HCT116 (cell line): ENCODE results near the gene PPHLN1. TPM values are rescaled to one million over a fixed set of nuclear protein-coding genes. Genes with fewer than 3 reads are reported as not detected.

Source experiments
- ATAC-seq: fragments of 200-7000 bp; cut with Tn5 transposase; 2 replicates; pipeline ENCODE4 v1.9.1; 2020; ENCODE audit warnings: mild to moderate bottlenecking, moderate library complexity
- BruUV-seq: library from RNA; stranded (reverse); fragments of 400-500 nt; replicated peaks from 2 replicates; lab custom pipeline; 2021; lab: Mats Ljungman, UMichigan
- CTCF ChIA-PET: fragments of 300-600 bp; sonication (Branson Sonifier 250); formaldehyde crosslinking; loops from one replicate; lab custom pipeline; 2021; ENCODE audit warnings: antibody characterized with exemption; lab: Charles Lee
- POLR2A ChIA-PET: fragments of 300-600, 350-600 bp; sonication (Branson Sonifier 250); formaldehyde crosslinking; loops from one replicate; lab custom pipeline; 2021; ENCODE audit warnings: antibody characterized with exemption; lab: Charles Lee
- RAD21 ChIA-PET, 2 experiments: fragments of 300-600 bp; sonication (Branson Sonifier 250); formaldehyde crosslinking; loops; one replicate each; lab custom pipeline; 2023; ENCODE audit warnings: low total read pairs in 2 of 2; ENCODE audit not compliant: uncharacterized antibody in 2 of 2, unreplicated experiment in 2 of 2, low non-redundant PET in 1 of 2; lab: Charles Lee
- DNase-seq: peaks from one replicate; pipeline ENCODE4 v3.0.0-alpha.2; 2010; ENCODE audit warnings: low read depth, low spot score
- H2AFZ ChIP-seq: fragments of 200-600 bp; shearing (Covaris generic), sonication (generic); 2 replicates; pipeline ENCODE4 v1.6.1; 2017; ENCODE audit warnings: low read depth, mixed run types, mixed read lengths, antibody characterized with exemption, low read length; ENCODE audit not compliant: poor library complexity, severe bottlenecking
- H3K27ac ChIP-seq: 2 replicates; pipeline ENCODE4 v1.5.1; 2012; ENCODE audit warnings: low read depth, low read length
- H3K27me3 ChIP-seq: fragments of 200-600 bp; sonication (generic); 2 replicates; pipeline ENCODE4 v1.6.1; 2016; ENCODE audit warnings: mixed run types, low read length, mixed read lengths; ENCODE audit not compliant: insufficient read depth
- H3K36me3 ChIP-seq, 2 experiments: fragments of 200-500 bp in 1 of 2; fragments of 200-600 bp in 1 of 2; sonication (Bioruptor generic) in 1 of 2; sonication (generic) in 1 of 2; 2 replicates each; pipeline versions ENCODE4 v1.5.1 to v1.6.1; 2014 to 2016; ENCODE audit warnings: low read length in 2 of 2, inconsistent platforms in 1 of 2, mixed read lengths in 1 of 2, mixed run types in 1 of 2; ENCODE audit not compliant: insufficient read depth in 2 of 2, control insufficient read depth in 1 of 2
- H3K4me1 ChIP-seq, 2 experiments: fragments of 200-600 bp in 1 of 2; sonication (generic) in 1 of 2; 2 replicates each; pipeline versions ENCODE4 v1.5.1 to v1.6.1; 2012 to 2017; ENCODE audit warnings: low read length in 2 of 2, inconsistent platforms in 1 of 2, mild to moderate bottlenecking in 1 of 2, mixed read lengths in 1 of 2, mixed run types in 1 of 2, moderate library complexity in 1 of 2; ENCODE audit not compliant: insufficient read depth in 2 of 2, control insufficient read depth in 1 of 2
- H3K4me2 ChIP-seq: fragments of 200-600 bp; sonication (generic); 2 replicates; pipeline ENCODE4 v1.6.1; 2017; ENCODE audit warnings: mixed run types, low read length, mixed read lengths
- H3K4me3 ChIP-seq, 2 experiments: fragments of 200-600 bp in 1 of 2; sonication (generic) in 1 of 2; replicated peaks in 1 of 2; 2 replicates each; pipeline ENCODE4 v1.5.1; 2011 to 2016; ENCODE audit warnings: low read length in 2 of 2, control low read depth in 1 of 2, low read depth in 1 of 2, mild to moderate bottlenecking in 1 of 2, mixed read lengths in 1 of 2, mixed run types in 1 of 2
- H3K79me2 ChIP-seq: fragments of 200-600 bp; sonication (generic); 2 replicates; pipeline ENCODE4 v1.6.1; 2017; ENCODE audit warnings: mild to moderate bottlenecking, mixed run types, low read length, moderate library complexity, mixed read lengths; ENCODE audit not compliant: insufficient read depth
- H3K9ac ChIP-seq: fragments of 200-600 bp; sonication (generic); 2 replicates; pipeline ENCODE4 v1.6.1; 2016; ENCODE audit warnings: low read length, mixed read lengths
- H3K9me2 ChIP-seq: fragments of 200-600 bp; sonication (generic), shearing (Covaris generic); 2 replicates; pipeline ENCODE4 v1.6.1; 2017; ENCODE audit warnings: mixed run types, mild to moderate bottlenecking, moderate library complexity; ENCODE audit not compliant: insufficient read depth
- H3K9me3 ChIP-seq, 2 experiments: fragments of 200-500 bp in 1 of 2; fragments of 200-600 bp in 1 of 2; sonication (Bioruptor generic) in 1 of 2; sonication (generic) in 1 of 2; 2 replicates each; pipeline ENCODE4 v1.6.1; 2014 to 2017; ENCODE audit warnings: low read length in 2 of 2, mixed read lengths in 2 of 2, inconsistent platforms in 1 of 2, low read depth in 1 of 2, mild to moderate bottlenecking in 1 of 2, mixed run types in 1 of 2, moderate library complexity in 1 of 2; ENCODE audit not compliant: control insufficient read depth in 1 of 2, insufficient read depth in 1 of 2
- H4K20me1 ChIP-seq: fragments of 200-600 bp; sonication (generic), shearing (Covaris generic); 2 replicates; pipeline ENCODE4 v1.6.1; 2017; ENCODE audit warnings: mixed run types, mild to moderate bottlenecking, moderate library complexity; ENCODE audit not compliant: insufficient read depth
- CBX3 ChIP-seq: IDR thresholded peaks from 2 replicates; pipeline ENCODE4 v1.6.1; 2012; ENCODE audit warnings: low read depth
- CEBPB ChIP-seq: IDR thresholded peaks from 2 replicates; pipeline ENCODE4 v1.6.1; 2012; ENCODE audit warnings: low read depth
- CTCF ChIP-seq, 3 experiments: fragments of 200-600 bp in 1 of 3; sonication (generic) in 1 of 3; IDR thresholded peaks in 2 of 3; conservative IDR thresholded peaks in 1 of 3; 2 replicates each; pipeline ENCODE4 v1.5.1; 2012 to 2017; ENCODE audit warnings: low read depth in 2 of 3, low read length in 2 of 3, antibody characterized with exemption in 1 of 3, borderline replicate concordance in 1 of 3, control low read depth in 1 of 3, mild to moderate bottlenecking in 1 of 3, mixed read lengths in 1 of 3, mixed run types in 1 of 3, moderate library complexity in 1 of 3; ENCODE audit not compliant: insufficient read depth in 1 of 3
- ELF1 ChIP-seq: IDR thresholded peaks from 2 replicates; pipeline ENCODE4 v1.6.1; 2012; ENCODE audit warnings: low read depth, borderline replicate concordance
- EZH2 ChIP-seq: fragments of 200-600 bp; sonication (generic); IDR thresholded peaks from 2 replicates; pipeline ENCODE4 v1.6.1; 2017; ENCODE audit warnings: antibody characterized with exemption, mixed run types
- EZH2phosphoT487 ChIP-seq: fragments of 200-600 bp; IDR thresholded peaks from 2 replicates; pipeline ENCODE4 v1.6.1; 2018; ENCODE audit warnings: antibody characterized with exemption, borderline replicate concordance
- FOSL1 ChIP-seq: IDR thresholded peaks from 2 replicates; pipeline ENCODE4 v1.6.1; 2012; ENCODE audit warnings: low read depth
- POLR2A ChIP-seq: IDR thresholded peaks from 2 replicates; pipeline ENCODE4 v1.7.0; 2011; ENCODE audit warnings: borderline replicate concordance; ENCODE audit not compliant: insufficient read depth, insufficient read length; ENCODE audit errors: extremely low read depth
- RAD21 ChIP-seq: IDR thresholded peaks from 2 replicates; pipeline ENCODE4 v1.6.1; 2012; ENCODE audit warnings: low read depth, mild to moderate bottlenecking
- REST ChIP-seq: IDR thresholded peaks from 2 replicates; pipeline ENCODE4 v1.6.1; 2012; ENCODE audit warnings: low read depth
- SIN3A ChIP-seq: IDR thresholded peaks from 2 replicates; pipeline ENCODE4 v1.6.1; 2012; ENCODE audit warnings: low read depth
- SRF ChIP-seq: IDR thresholded peaks from 2 replicates; pipeline ENCODE4 v1.6.1; 2012; ENCODE audit warnings: low read depth
- TCF7L2 ChIP-seq: IDR thresholded peaks from 2 replicates; pipeline ENCODE4 v1.7.0; 2011; ENCODE audit warnings: borderline replicate concordance, inconsistent platforms; ENCODE audit not compliant: insufficient read depth, insufficient read length; ENCODE audit errors: extremely low read depth
- YY1 ChIP-seq: IDR thresholded peaks from 2 replicates; pipeline ENCODE4 v1.6.1; 2011; ENCODE audit warnings: low read length, low read depth, moderate library complexity, mild to moderate bottlenecking; ENCODE audit not compliant: insufficient replicate concordance; ENCODE audit errors: extremely low read depth
- ZFX ChIP-seq: fragments of 450-650 bp; IDR thresholded peaks from 2 replicates; pipeline ENCODE4 v1.6.1; 2017
- ZNF274 ChIP-seq: fragments of 200-500 bp; sonication (Bioruptor generic); IDR thresholded peaks from 2 replicates; pipeline ENCODE4 v1.6.1; 2014; ENCODE audit warnings: mild to moderate bottlenecking, low read depth, low read length, inconsistent platforms
- intact Hi-C: fragments of 100-400 bp; cut with micrococcal nuclease; formaldehyde crosslinking; loops from 2 replicates; pipeline ENCODE4 v1.10.0; 2022
- total RNA-seq: library from RNA; stranded (reverse); gene quantifications from one replicate; pipeline ENCODE4 v1.2.1, GENCODE V29; 2021; ENCODE audit not compliant: unreplicated experiment
- TF ChIP-seq, protein P1 (sequence below): IDR thresholded peaks from 2 replicates; pipeline ENCODE4 v1.6.1; 2012
- TF ChIP-seq, protein P2 (sequence below): IDR thresholded peaks from 2 replicates; pipeline ENCODE4 v1.6.1; 2012
- TF ChIP-seq, protein P3 (sequence below): IDR thresholded peaks from 2 replicates; pipeline ENCODE4 v1.6.1; 2011; ENCODE audit warnings: mild to moderate bottlenecking, low read length, moderate library complexity; ENCODE audit not compliant: insufficient replicate concordance; ENCODE audit errors: extremely low read depth

The PPHLN1 gene
- total RNA-seq, 1 experiment from 2014 or later, result 57.4 TPM

- no peak for TF ChIP-seq EZH2phosphoT487
These were observed 44.7 kb upstream of the PPHLN1 start (continued) for GRCh38 chr12:42281278-42281677.

DNA sequence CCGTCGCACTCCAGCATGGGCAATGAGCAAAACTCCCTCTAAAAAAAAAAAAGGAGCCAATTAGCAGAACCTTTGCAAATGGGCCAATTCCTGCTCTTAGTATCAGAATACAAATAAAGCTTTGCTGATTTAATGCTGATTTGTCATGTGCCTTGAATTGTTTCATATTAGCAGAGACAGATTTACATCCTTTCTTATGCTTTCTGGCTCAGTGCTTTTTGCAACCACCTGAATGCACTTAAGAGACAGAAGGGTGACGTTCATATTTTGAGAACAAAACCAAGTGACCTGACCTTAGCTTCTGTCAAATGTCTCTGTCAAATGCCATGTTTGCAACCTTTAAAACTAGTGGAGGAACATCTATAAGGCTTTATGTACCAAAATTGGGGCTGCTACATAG is 44.1 kb upstream of the PPHLN1 start:
- ATAC-seq, result no peak
- CTCF ChIA-PET, result no interaction called here

More for the DNA sequence above, 44.1 kb upstream of the PPHLN1 start:
- Histone ChIP-seq H3K4me1 (no peaks in the 10 kb centered on the region), H3K79me2 (no peaks in the 10 kb centered on the region), H3K9me3 (no peaks in the 10 kb centered on the region), H3K27ac (no peak overlapping the region), H3K9ac (no peak overlapping the region), H3K9me2 (no peaks in the 10 kb centered on the region), H3K4me2 (no peak overlapping the region), H3K4me3 (no peak overlapping the region), H4K20me1 (no peaks in the 10 kb centered on the region), H3K36me3 (no peaks in the 10 kb centered on the region), H2AFZ (no peak overlapping the region), H3K27me3 (no peaks in the 10 kb centered on the region)
- intact Hi-C loops, result no loop called here
- RAD21 ChIA-PET, result no interaction called here
- no TSS peak for BruUV-seq
- no peak for TF ChIP-seq ZFX
- TF ChIP-seq SRF, result no peak
- TF ChIP-seq ELF1, result no peak
- no peak for TF ChIP-seq FOSL1
- no peak for TF ChIP-seq CEBPB
- TF ChIP-seq POLR2A, result no peak
- no peak for TF ChIP-seq EZH2
- TF ChIP-seq TCF7L2, result no peak
- TF ChIP-seq SIN3A, result no peak
- no peak for TF ChIP-seq ZNF274
- TF ChIP-seq, protein P1, sequence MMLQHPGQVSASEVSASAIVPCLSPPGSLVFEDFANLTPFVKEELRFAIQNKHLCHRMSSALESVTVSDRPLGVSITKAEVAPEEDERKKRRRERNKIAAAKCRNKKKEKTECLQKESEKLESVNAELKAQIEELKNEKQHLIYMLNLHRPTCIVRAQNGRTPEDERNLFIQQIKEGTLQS, result no peak
- TF ChIP-seq REST, result no peak
- TF ChIP-seq, protein P2, sequence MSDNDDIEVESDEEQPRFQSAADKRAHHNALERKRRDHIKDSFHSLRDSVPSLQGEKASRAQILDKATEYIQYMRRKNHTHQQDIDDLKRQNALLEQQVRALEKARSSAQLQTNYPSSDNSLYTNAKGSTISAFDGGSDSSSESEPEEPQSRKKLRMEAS, result no peak
- TF ChIP-seq CBX3, result no peak
- no peak for TF ChIP-seq CTCF (IDR thresholded peaks at IDR 0.05 in 2 of 3, conservative IDR thresholded peaks at IDR 0.05 in 1 of 3; ENCODE audit: borderline replicate concordance in 1 of 3, insufficient read depth in 1 of 3, low read depth in 2 of 3, low read length in 2 of 3)
- TF ChIP-seq, protein P3, sequence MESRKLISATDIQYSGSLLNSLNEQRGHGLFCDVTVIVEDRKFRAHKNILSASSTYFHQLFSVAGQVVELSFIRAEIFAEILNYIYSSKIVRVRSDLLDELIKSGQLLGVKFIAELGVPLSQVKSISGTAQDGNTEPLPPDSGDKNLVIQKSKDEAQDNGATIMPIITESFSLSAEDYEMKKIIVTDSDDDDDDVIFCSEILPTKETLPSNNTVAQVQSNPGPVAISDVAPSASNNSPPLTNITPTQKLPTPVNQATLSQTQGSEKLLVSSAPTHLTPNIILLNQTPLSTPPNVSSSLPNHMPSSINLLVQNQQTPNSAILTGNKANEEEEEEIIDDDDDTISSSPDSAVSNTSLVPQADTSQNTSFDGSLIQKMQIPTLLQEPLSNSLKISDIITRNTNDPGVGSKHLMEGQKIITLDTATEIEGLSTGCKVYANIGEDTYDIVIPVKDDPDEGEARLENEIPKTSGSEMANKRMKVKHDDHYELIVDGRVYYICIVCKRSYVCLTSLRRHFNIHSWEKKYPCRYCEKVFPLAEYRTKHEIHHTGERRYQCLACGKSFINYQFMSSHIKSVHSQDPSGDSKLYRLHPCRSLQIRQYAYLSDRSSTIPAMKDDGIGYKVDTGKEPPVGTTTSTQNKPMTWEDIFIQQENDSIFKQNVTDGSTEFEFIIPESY, result no peak
- TF ChIP-seq RAD21, result no peak
- TF ChIP-seq YY1, result no peak
- TF ChIP-seq EZH2phosphoT487, result no peak
- no peak for DNase-seq
- POLR2A ChIA-PET, result interaction anchor here (0.5 kb wide), 1 partner anchor 17 kb away, joined by 4 read pairs; no protein-coding TSS in a partner anchor
